AG10803 (cell line): Measurements from ENCODE around the gene PITPNC1.

Source experiments
- DNase-seq: peaks from one replicate; pipeline ENCODE4 v3.0.0; 2010; ENCODE audit warnings: low read depth
- H3K4me3 ChIP-seq: 2 replicates; pipeline ENCODE4 v1.5.1; 2011; ENCODE audit warnings: mild to moderate bottlenecking, low read length, control low read depth
- TF ChIP-seq, protein P1 (sequence below): conservative IDR thresholded peaks from 2 replicates; pipeline ENCODE4 v1.5.1; 2011; ENCODE audit warnings: mild to moderate bottlenecking, low read length, control low read depth, inconsistent platforms

The PITPNC1 gene

DNA sequence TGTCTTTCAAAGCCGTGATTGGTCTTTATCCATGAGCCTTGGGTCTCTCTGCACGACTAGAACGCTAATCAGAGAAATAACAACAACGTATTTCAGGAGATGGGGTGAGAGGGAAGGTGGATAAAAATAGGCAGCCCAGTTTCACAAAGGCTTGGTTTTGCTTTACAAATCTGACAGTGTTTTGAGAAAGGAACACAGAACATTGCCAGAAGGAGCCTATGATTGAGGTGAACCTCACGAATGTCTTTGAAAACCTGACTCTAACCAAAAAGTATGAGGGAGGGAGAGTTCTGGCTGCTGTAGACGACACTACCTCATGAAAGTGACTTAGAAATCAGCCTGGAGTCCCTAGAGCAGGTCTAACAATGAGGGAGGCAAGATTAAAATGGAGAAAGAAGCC, 302.6 kb downstream of the PITPNC1 start:
- TF ChIP-seq, protein P1, sequence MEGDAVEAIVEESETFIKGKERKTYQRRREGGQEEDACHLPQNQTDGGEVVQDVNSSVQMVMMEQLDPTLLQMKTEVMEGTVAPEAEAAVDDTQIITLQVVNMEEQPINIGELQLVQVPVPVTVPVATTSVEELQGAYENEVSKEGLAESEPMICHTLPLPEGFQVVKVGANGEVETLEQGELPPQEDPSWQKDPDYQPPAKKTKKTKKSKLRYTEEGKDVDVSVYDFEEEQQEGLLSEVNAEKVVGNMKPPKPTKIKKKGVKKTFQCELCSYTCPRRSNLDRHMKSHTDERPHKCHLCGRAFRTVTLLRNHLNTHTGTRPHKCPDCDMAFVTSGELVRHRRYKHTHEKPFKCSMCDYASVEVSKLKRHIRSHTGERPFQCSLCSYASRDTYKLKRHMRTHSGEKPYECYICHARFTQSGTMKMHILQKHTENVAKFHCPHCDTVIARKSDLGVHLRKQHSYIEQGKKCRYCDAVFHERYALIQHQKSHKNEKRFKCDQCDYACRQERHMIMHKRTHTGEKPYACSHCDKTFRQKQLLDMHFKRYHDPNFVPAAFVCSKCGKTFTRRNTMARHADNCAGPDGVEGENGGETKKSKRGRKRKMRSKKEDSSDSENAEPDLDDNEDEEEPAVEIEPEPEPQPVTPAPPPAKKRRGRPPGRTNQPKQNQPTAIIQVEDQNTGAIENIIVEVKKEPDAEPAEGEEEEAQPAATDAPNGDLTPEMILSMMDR, result no peak
- H3K4me3 ChIP-seq, result no peak overlapping the region
- DNase-seq, result no peak

- TF ChIP-seq, protein P1, result no peak
- DNase-seq, result no peak
- H3K4me3 ChIP-seq, result no peak overlapping the region
Measured at GRCh38 chr17:67680445-67681224, 303.6 kb downstream of the PITPNC1 start.

DNA sequence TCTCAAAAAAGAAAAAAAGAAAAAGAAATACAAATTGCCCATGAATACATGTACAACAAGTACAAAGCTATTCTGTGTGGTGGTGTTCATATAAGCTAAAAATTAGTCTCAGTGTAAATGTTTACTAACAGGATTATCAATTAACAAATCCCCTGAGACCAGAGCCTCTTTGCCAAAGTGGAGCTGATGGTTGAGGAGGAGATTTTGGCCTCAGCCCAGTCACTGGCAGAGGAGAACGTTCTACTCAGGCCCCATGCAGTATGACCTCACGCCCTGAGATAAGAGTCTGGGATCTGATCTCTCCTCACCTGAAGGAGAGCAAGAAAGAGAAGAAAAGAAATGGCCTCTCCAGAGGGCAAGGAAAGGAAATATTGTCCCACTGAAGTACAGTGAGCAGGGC, 305.1 kb downstream of the PITPNC1 start:
- TF ChIP-seq, protein P1, result no peak
- DNase-seq, result no peak
- no peak overlapping the region for H3K4me3 ChIP-seq

DNA sequence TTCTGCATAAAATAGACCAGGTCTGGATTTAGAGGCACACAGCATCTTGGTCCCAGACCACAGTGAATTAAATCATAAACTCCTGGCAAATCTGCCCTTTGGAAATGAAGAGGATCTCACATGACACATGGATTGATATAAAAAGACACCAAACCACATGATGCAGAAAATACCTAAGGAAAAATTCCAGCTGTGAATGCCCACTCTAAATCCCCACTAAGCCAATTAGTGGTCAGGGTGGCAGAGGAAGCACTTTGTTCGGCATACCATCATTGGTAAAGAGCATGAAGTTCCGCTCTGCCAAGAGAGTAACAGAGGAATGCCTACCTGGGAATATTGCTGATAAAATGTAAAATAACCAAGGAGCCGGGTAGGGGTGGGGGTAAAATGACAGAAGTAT, 308.3 kb downstream of the PITPNC1 start:
- TF ChIP-seq, protein P1, result no peak
- H3K4me3 ChIP-seq, result no peak overlapping the region
- no peak for DNase-seq

- TF ChIP-seq, protein P1, result no peak
- no peak overlapping the region for H3K4me3 ChIP-seq
- no peak for DNase-seq
Measured at GRCh38 chr17:67686241-67686640, 309.2 kb downstream of the PITPNC1 start.

GRCh38 chr17:67687511-67687910, 310.4 kb downstream of the PITPNC1 start:
- H3K4me3 ChIP-seq, result no peak overlapping the region
- DNase-seq, result no peak
- TF ChIP-seq, protein P1, result no peak

DNA sequence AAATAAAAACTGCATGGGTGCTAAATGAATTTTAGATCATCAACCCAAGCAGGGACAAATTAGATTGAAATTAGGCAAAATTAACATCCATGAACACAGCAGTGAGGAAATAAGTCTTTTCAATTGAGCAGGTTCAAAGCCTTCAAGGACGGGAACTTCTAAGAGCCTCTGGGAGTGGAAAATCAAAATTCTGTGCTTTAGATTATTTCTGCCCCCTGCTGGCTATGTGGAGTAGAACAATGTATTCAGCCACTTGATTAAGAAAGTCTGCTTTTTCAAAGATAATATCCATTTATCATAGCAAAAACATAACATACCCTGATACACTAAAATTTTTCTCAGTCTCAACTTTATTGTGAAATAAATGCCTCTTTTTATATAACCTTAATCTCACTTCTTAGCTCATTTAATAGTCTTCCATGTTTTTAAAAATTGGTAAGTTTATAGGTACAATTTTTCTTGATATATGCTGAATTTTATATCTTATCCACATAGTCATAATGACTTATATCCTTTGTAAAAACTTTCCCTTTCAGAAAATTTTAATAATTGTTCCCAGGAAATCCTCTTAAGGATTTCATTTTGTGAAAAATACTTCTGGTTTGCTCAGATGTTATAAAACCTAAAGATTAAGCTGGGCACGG, 312.6 kb downstream of the PITPNC1 start:
- DNase-seq, result peak; percentile 67
- TF ChIP-seq, protein P1, result peak; percentile 85
- no peak overlapping the region for H3K4me3 ChIP-seq
